H1 (cell line): ENCODE measurements around the gene DENND4A. TPM values are rescaled to one million over a fixed set of nuclear protein-coding genes. Genes with fewer than 3 reads are reported as not detected.

Experiments used
- NRF1 ChIP-seq: IDR thresholded peaks from 2 replicates; pipeline ENCODE4 v1.6.1; 2011; ENCODE audit warnings: mild to moderate bottlenecking, low read depth, low read length, improper control_type of control experiment
- RBBP5 ChIP-seq: IDR thresholded peaks from 2 replicates; pipeline ENCODE4 v1.7.1; 2012; ENCODE audit warnings: low read depth, mild to moderate bottlenecking, inconsistent platforms, low read length, moderate library complexity, borderline replicate concordance
- TAF1 ChIP-seq: IDR thresholded peaks from 2 replicates; pipeline ENCODE4 v1.6.1; 2011; ENCODE audit warnings: mild to moderate bottlenecking, low read depth, low read length
- polyA plus RNA-seq, 7 experiments: library from polyadenylated mRNA; depleted of rRNA in 3 of 7; stranded (reverse) in 5 of 7; unstranded in 2 of 7; fragments of >200 nt in 5 of 7; fragments of 200-250 nt in 2 of 7; gene quantifications; 1 replicate in 5 of 7; 2 replicates in 1 of 7; 4 replicates in 1 of 7; pipeline versions ENCODE4 v1.2.1 to v1.2.3, GENCODE V29; 2011 to 2013; ENCODE audit warnings: missing spikeins in 2 of 7, mixed read lengths in 2 of 7
- total RNA-seq: library from RNA; stranded (reverse); fragmentation: NEBNext Ultra II Directional; extraction: Animal tissue kit (Norgen Biotek cat#: 25700); gene quantifications from 2 replicates; pipeline ENCODE4 v1.2.1, GENCODE V29; 2021

DENND4A gene
- total and polyA plus RNA-seq, 2 of the 8 experiments (the other 6 are each of a cell fraction or from before 2014, with no cell fraction given) = 1.3 to 4.7 TPM

DNA sequence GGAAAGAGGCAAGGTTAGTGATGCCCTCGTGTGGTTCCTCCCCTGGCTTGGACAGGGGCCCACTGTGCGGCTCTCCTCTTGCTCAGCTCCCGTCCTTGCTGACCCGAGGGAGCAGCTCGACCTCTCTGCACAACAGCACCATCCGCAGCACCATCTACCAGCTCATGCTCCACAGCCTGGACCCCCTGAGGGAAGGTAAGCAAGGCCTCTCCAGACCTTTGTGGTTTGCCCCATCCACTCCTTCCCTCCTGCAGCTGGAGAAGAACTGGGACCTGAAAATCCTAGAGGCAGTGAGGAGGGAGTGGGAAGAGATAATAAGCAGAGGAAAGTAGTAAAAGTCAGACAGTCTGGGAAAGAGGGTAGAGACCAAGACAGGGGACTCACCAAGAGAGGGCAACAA is 152.6 kb downstream of the DENND4A start (continued):
- no peak for TF ChIP-seq RBBP5
- no peak for TF ChIP-seq NRF1
- TF ChIP-seq TAF1 = no peak
